Activated CD4-positive, alpha-beta T cell treated with anti-CD3 and anti-CD28 coated beads, Interleukin-2, amount 50 U/mL, for 48 hours (primary cell): ENCODE results near the gene STK24.

Source experiments
- DNase-seq, 2 experiments: peaks; one replicate each; pipeline ENCODE4 v3.0.0-alpha.2; 2020

STK24 gene

GRCh38 chr13:98468929-98469328 lies 108.0 kb downstream of the STK24 start:
- DNase-seq, result no peak

GRCh38 chr13:98468361-98468760 lies 108.5 kb downstream of the STK24 start:
- no peak for DNase-seq

- no peak for DNase-seq
Measured at GRCh38 chr13:98467263-98467985, 109.5 kb downstream of the STK24 start.

- peak; percentile 59 to 65 for DNase-seq
Measured at GRCh38 chr13:98466634-98467236, 110.2 kb downstream of the STK24 start.

- no peak for DNase-seq
Measured at GRCh38 chr13:98462946-98463345, 114.0 kb downstream of the STK24 start.

- DNase-seq, result no peak
Measured at GRCh38 chr13:98462241-98462882, 114.5 kb downstream of the STK24 start.

GRCh38 chr13:98461486-98462240 lies 115.2 kb downstream of the STK24 start:
- no peak for DNase-seq

GRCh38 chr13:98460516-98460915 lies 116.4 kb downstream of the STK24 start:
- DNase-seq, result no peak

- DNase-seq, result no peak
Measured at GRCh38 chr13:98459721-98460370, 117.1 kb downstream of the STK24 start.

GRCh38 chr13:98459171-98459681 lies 117.7 kb downstream of the STK24 start:
- DNase-seq, result no peak

- no peak for DNase-seq
Measured at GRCh38 chr13:98458431-98458830, 118.5 kb downstream of the STK24 start.

- no peak for DNase-seq
Measured at GRCh38 chr13:98457053-98457452, 119.9 kb downstream of the STK24 start.

GRCh38 chr13:98456413-98456845 lies 120.5 kb downstream of the STK24 start:
- DNase-seq, result no peak

GRCh38 chr13:98454389-98454881 lies 122.5 kb downstream of the STK24 start:
- no peak for DNase-seq

- DNase-seq, result no peak
Measured at GRCh38 chr13:98452851-98453843, 123.8 kb downstream of the STK24 start.

- DNase-seq, result no peak
Measured at GRCh38 chr13:98451676-98452470, 125.0 kb downstream of the STK24 start.

- DNase-seq, result no peak
Measured at GRCh38 chr13:98450539-98451111, 126.3 kb downstream of the STK24 start.

GRCh38 chr13:98450026-98450425 lies 126.9 kb downstream of the STK24 start:
- DNase-seq, result no peak

- DNase-seq, result no peak
Measured at GRCh38 chr13:98449273-98449672, 127.6 kb downstream of the STK24 start.

GRCh38 chr13:98448642-98448928 lies 128.3 kb downstream of the STK24 start:
- DNase-seq, result no peak
